HepG2 (cell line): ENCODE results near the gene GBP7.

Experiments
- CTCF ChIP-seq: sonication (generic); formaldehyde crosslinking; IDR thresholded peaks from 2 replicates; pipeline ENCODE4 v1.5.0; 2020; ENCODE audit warnings: mild to moderate bottlenecking, missing genetic modification reagents, moderate library complexity
- MAFK ChIP-seq, 2 experiments: IDR thresholded peaks in 1 of 2; conservative IDR thresholded peaks in 1 of 2; 2 replicates each; pipeline ENCODE4 v1.6.1; 2011; ENCODE audit warnings: improper control_type of control experiment in 2 of 2, low read length in 2 of 2
- PITX1 ChIP-seq: sonication (generic); formaldehyde crosslinking; IDR thresholded peaks from 2 replicates; pipeline ENCODE4 v1.5.1; 2020; ENCODE audit warnings: mild to moderate bottlenecking, missing genetic modification reagents
- TF ChIP-seq, protein P1 (sequence below): IDR thresholded peaks from 2 replicates; pipeline ENCODE4 v1.6.1; 2012; ENCODE audit warnings: low read length, improper control_type of control experiment

DNA sequence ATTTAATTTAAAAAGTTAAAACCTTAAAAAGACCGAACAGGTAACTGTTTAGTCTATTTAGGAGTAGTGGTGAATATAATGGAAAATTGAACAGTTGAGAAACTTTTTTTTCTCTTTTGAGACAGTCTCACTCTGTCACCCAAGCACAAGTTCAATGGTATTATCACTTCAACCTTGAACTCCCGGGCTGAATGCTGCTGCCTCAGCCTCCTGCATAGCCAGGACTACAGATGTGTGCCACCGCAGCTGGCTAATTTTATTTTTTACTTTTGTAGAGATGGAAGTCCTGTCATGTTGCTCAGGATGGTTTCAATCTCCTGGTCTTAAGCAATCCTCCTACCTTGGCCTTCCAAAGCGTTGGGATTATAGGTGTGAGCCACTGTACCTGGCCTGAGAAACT, 33.6 kb downstream of the GBP7 start:
- TF ChIP-seq PITX1 (CRISPR knock-in tag), result no peak
- TF ChIP-seq CTCF (CRISPR knock-in tag), result no peak
- TF ChIP-seq MAFK (conservative IDR thresholded peaks at IDR 0.05 in 1 of 2, IDR thresholded peaks at IDR 0.05 in 1 of 2; ENCODE audit: low read length in 2 of 2), result no peak
- TF ChIP-seq, protein P1, sequence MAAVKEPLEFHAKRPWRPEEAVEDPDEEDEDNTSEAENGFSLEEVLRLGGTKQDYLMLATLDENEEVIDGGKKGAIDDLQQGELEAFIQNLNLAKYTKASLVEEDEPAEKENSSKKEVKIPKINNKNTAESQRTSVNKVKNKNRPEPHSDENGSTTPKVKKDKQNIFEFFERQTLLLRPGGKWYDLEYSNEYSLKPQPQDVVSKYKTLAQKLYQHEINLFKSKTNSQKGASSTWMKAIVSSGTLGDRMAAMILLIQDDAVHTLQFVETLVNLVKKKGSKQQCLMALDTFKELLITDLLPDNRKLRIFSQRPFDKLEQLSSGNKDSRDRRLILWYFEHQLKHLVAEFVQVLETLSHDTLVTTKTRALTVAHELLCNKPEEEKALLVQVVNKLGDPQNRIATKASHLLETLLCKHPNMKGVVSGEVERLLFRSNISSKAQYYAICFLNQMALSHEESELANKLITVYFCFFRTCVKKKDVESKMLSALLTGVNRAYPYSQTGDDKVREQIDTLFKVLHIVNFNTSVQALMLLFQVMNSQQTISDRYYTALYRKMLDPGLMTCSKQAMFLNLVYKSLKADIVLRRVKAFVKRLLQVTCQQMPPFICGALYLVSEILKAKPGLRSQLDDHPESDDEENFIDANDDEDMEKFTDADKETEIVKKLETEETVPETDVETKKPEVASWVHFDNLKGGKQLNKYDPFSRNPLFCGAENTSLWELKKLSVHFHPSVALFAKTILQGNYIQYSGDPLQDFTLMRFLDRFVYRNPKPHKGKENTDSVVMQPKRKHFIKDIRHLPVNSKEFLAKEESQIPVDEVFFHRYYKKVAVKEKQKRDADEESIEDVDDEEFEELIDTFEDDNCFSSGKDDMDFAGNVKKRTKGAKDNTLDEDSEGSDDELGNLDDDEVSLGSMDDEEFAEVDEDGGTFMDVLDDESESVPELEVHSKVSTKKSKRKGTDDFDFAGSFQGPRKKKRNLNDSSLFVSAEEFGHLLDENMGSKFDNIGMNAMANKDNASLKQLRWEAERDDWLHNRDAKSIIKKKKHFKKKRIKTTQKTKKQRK, result no peak
